ENCODE data around the gene BCAP31. TPM values are rescaled to one million over a fixed set of nuclear protein-coding genes. Genes with fewer than 3 reads are reported as not detected.
"Not testable (repeated sequence)": the region's sequence is repeated elsewhere in the genome, so short reads cannot be mapped to it uniquely, and the experiment has no call there.

BCAP31 gene
- total RNA-seq, 2 experiments from 2014 or later, result 162 TPM

DNA sequence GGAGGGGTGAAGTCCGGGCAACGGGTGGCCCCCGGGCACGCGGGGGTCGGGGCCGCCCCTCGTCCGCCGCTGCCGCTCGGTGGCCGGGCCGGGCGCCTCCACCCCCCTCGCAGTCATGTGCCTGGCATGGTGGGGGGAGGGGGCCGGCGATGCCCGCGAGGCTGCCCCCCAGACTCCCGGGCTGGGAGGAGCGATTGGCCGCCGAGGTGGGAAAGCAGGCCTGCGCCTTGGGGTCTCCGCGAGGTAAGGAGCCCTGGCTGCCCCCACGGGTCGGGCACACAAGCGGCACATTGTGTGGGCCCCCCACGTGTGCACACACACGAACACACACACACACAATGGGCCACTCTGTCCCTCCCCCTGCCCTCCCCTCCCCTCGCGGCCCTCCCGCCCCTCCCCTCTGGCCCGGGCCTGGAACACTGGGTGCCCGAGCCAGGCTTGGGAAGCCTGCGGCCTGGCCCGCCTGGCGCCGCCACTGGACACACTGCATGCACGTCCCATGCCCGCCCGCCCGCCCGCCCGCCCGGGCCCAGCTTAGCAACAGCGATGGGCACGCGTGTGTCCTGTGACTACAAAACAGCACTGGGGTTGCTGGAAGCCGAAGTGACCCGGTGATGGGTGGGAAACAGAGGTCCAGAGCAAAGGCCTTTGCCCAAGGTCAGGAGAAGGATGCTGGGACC lies 35.1 kb downstream of the BCAP31 start:
- Mint-ChIP-seq H3K36me3 (ENCODE audit: low read depth) (no peaks in the 10 kb centered on the region), H3K27ac (no peak overlapping the region), H3K4me3 (no peak overlapping the region), H3K4me1 (no peaks in the 10 kb centered on the region), H3K9me3 (no peaks in the 10 kb centered on the region), H3K27me3 (peaks cover 6% of the 10 kb centered on the region)
- DNase-seq, result no peak
- ChIA-PET POLR2A (no interaction called here), CTCF (no interaction called here)

DNA sequence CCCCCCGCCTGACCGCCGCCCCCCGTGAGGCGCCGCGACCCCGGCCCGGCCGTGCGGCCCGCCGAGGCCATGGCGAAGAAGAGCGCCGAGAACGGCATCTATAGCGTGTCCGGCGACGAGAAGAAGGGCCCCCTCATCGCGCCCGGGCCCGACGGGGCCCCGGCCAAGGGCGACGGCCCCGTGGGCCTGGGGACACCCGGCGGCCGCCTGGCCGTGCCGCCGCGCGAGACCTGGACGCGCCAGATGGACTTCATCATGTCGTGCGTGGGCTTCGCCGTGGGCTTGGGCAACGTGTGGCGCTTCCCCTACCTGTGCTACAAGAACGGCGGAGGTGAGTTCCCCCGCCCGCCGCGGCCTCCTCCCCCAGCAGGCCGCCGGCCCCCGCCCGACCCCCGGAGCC lies 35.7 kb downstream of the BCAP31 start:
- Mint-ChIP-seq H3K27ac (no peak overlapping the region), H3K9me3 (no peaks in the 10 kb centered on the region), H3K36me3 (ENCODE audit: low read depth) (no peaks in the 10 kb centered on the region), H3K27me3 (peaks cover 9% of the 10 kb centered on the region), H3K4me1 (no peaks in the 10 kb centered on the region), H3K4me3 (no peak overlapping the region)
- CTCF ChIA-PET, result no interaction called here
- POLR2A ChIA-PET, result no interaction called here
- no peak for DNase-seq

DNA sequence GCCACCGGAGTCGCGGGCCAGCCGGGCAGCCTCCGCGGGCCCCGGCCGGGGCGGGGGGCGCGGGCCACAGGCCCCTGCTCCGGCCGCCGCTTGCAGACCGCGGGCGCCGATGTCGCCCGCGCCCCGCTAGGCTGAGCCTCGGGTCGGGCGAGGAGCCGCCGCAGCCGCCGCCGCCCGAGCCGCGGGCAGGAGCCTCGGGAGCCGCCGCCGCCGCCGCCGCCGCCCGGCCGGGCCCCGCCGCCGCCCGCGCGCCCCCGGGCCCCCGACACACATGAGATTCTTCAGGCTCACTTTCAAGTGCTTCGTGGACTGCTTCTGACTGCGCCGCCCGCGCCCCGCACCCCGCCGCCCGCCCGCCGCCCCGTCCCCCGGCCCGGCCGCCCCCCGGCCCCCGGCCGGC lies 36.1 kb downstream of the BCAP31 start:
- ChIA-PET POLR2A (no interaction called here), CTCF (no interaction called here)

DNA sequence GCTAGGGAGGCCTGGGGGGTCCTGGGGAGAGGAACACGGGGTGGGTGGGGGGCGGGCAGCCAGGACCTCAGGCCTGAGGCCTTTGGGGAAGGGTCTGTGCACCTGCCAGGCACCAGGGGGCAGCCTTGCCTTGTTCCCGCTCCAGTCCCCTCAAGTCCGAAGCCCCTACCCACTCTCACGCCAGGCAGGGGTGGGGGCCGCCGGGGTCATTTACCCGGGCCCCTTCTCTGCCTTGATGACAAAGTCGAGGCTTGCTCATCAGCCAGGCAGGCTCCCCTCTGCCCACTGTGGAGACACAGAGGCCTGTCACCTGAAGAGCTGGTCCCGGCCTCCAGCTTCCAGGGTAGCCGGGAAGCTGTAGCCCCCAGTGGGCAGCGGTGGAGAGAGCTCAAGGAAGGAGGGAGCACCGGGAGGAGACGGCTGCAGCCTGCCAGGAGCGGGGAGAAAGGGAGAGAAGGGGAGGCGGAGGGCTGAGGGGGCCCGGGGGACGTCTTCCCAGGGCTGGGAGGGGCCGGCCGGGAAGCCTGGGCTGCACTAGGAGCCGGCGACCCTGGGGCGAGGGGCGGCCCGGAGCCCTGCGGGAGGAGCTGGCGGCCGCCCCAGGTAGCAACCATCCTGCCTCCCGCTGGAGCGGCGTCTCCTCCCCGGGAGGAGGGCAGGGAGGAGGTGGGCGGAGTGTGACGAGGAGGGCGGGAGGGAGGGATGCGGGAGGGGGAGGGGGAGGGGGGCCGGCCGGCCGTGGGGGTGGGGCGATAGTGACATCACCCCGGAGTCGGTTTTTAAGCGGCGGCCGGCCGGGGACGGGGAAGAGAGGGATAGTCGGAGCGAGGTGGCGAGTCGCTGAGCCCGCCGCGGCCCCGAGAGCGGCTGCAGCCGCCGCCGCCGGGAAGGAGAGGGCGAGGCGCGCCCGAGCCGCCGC lies 36.8 kb downstream of the BCAP31 start, which contains the start of gene SLC6A8:
Gene SLC6A8 (plus strand): TSS at position 806 of the 919 bp plus-strand sequence. CDS start 649 bp downstream, outside the sequence.
- Mint-ChIP-seq H3K4me3 (peak within 1 kb of the TSS; percentile 58), H3K27me3 (peaks cover 9% of the 10 kb centered on the region), H3K9me3 (no peaks in the 10 kb centered on the region), H3K4me1 (no peaks in the 10 kb centered on the region), H3K36me3 (ENCODE audit: low read depth) (no peaks in the 10 kb centered on the region), H3K27ac (no peak within 1 kb of the TSS)
- ChIA-PET CTCF (interaction anchor here (1.0 kb wide), 1 partner anchor 18 kb away, joined by 4 read pairs; no protein-coding TSS in a partner anchor), POLR2A (no interaction called here)
- peak; percentile 39 for DNase-seq

More for the DNA sequence above, 36.1 kb downstream of the BCAP31 start:
- Mint-ChIP-seq H3K4me3 (no peak overlapping the region), H3K27ac (no peak overlapping the region), H3K27me3 (peaks cover 9% of the 10 kb centered on the region), H3K4me1 (no peaks in the 10 kb centered on the region), H3K9me3 (no peaks in the 10 kb centered on the region), H3K36me3 (ENCODE audit: low read depth) (no peaks in the 10 kb centered on the region)
- no peak for DNase-seq

DNA sequence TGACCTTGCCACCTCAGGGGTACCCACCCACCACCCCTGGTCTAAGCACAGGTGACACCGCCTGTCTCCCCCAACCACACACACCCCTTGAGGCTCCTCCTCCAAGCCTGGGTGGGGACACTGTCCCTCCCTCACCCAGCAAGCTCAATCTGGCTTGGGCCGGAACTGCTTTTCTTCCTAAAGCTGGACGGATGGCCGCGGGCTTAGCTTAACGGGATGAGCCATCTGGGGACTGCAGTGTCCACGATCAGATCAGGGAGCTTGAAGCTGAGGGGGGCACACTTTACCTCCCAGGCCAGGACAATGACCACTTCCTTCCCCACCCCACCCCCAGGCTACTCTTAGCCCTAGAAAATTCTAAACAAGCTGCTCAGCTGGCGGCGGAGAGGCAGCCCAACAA lies 37.5 kb downstream of the BCAP31 start:
- Mint-ChIP-seq H3K9me3 (no peaks in the 10 kb centered on the region), H3K27me3 (peaks cover 9% of the 10 kb centered on the region), H3K27ac (no peak overlapping the region), H3K4me1 (no peaks in the 10 kb centered on the region), H3K36me3 (ENCODE audit: low read depth) (no peaks in the 10 kb centered on the region), H3K4me3 (no peak overlapping the region)
- ChIA-PET CTCF (interaction anchor here (1.0 kb wide), 1 partner anchor 18 kb away, joined by 4 read pairs; no protein-coding TSS in a partner anchor), POLR2A (no interaction called here)
- no peak for DNase-seq

DNA sequence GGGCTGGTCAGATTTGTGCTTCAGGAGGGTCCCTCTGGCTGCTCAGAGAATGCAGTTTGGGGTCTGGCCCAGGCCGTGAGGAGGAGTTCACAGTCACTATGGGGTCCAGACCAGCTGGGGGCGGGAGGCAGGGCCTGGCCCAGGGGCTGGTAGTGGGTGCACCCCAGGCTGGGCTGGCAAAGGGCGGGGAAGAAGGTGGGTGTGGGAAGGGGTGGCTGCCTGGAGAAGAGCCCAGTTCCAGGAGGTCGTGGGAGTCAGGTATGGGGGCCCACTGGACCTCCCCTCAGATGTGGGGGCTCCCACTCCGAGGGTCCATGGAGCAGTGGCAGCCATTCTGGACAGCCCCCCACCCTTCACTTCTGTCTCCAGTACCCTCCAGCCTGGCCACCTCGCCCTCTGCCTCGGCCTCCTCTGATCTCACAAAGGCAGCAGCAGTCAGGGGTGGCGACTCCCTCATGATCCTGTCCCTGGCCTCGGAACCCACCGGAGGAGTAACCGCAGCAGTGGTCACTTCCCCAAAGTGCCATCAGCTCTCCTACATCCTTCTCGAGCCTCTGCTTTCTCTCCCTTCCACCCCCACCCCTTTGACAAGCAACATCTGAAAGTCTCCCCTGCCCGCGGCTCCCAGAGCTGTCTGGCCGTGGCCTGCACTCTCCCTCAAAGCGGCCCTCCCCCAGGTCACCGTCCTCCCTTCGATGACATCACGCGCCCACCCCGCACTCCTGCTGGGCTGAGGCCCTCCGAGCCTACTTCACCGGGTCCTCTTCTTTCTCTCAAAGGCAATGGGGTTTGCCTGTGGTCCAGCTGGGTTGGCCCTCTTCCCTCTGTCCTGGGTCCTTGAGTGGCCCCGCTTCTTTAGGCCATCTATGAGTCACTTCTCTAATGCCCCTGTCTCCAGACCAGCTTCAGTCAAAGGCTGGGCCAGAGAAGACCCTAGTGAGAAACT lies 38.2 kb downstream of the BCAP31 start:
- Mint-ChIP-seq H3K9me3 (no peaks in the 10 kb centered on the region), H3K36me3 (ENCODE audit: low read depth) (no peaks in the 10 kb centered on the region), H3K27me3 (peaks cover 9% of the 10 kb centered on the region), H3K4me1 (no peaks in the 10 kb centered on the region), H3K27ac (no peak overlapping the region), H3K4me3 (no peak overlapping the region)
- no peak for DNase-seq
- POLR2A ChIA-PET, result no interaction called here
- CTCF ChIA-PET, result interaction anchor here (0.6 kb wide), 1 partner anchor 31 kb away, joined by 3 read pairs; no protein-coding TSS in a partner anchor

DNA sequence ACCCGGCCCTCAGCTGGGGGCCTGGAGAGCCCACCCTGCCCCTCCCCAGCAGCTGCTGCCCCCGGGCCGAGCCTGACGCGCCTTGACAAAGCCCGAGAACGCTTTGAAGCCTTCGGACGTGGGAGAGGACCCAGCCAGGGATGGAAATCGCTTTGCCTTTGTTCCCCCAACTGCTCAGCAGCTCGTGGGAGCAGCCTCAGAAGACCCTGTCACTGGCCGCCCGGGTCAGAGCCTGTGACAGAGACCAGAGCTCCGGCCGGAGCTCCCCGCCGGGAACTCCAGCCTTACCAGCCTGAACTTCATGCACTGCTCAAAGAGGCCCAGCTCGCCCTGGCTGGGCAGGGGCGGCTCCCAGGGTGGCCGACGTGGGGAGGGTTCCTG lies 39.0 kb downstream of the BCAP31 start:
- H3K27ac Mint-ChIP-seq, result no peak overlapping the region
- no peak for DNase-seq
- no peaks in the 10 kb centered on the region for H3K36me3 Mint-ChIP-seq (ENCODE audit: low read depth)
- no peaks in the 10 kb centered on the region for H3K9me3 Mint-ChIP-seq
- H3K4me1 Mint-ChIP-seq, result no peaks in the 10 kb centered on the region
- H3K4me3 Mint-ChIP-seq, result no peak overlapping the region
- ChIA-PET POLR2A (no interaction called here), CTCF (interaction anchor here (0.6 to 0.9 kb wide), 2 partner anchors 18 to 32 kb away, joined by 3 to 5 read pairs; no protein-coding TSS in a partner anchor)
- peaks cover 11% of the 10 kb centered on the region for H3K27me3 Mint-ChIP-seq

DNA sequence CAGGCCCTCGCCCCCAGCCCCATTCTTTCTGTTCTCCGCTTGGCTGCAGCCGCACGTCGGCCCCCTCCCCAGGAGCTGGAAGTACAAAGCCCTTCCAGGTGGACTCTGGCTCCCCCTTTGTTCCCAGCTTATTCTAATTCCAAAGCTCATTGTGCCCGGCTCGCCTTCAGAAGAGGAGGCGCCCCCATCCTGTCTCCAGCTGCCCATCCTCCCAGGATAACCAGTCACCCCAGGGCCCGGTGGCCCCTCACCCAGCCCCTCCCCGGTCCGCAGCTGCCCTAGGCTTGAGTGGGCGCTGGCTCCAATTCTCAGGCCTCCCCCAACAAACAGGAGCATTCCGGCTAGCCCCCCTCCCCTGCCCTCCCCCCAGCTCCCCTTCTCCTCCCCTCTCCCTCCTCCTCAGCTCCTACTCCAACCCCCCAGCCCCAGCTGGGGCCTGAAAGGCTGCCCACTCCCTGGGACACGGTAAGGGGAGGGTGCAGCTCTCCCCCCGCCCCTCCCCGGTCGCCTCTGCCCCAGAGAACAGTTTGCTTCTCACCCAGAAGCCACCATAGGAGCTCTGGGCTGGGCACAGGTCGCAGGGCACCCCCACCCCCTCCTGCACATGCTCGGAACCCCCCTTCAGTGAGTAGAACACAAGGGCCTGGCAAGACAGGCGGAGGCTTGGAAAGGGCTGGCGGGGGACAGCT lies 39.6 kb downstream of the BCAP31 start:
- ChIA-PET POLR2A (no interaction called here), CTCF (interaction anchor here (0.9 to 1.1 kb wide), 2 partner anchors 18 to 24 kb away, joined by 4 to 5 read pairs; no protein-coding TSS in a partner anchor)
- Mint-ChIP-seq H3K4me3 (no peak overlapping the region), H3K27me3 (peaks cover 14% of the 10 kb centered on the region), H3K36me3 (ENCODE audit: low read depth) (no peaks in the 10 kb centered on the region), H3K4me1 (no peaks in the 10 kb centered on the region), H3K9me3 (no peaks in the 10 kb centered on the region), H3K27ac (no peak overlapping the region)
- no peak for DNase-seq

DNA sequence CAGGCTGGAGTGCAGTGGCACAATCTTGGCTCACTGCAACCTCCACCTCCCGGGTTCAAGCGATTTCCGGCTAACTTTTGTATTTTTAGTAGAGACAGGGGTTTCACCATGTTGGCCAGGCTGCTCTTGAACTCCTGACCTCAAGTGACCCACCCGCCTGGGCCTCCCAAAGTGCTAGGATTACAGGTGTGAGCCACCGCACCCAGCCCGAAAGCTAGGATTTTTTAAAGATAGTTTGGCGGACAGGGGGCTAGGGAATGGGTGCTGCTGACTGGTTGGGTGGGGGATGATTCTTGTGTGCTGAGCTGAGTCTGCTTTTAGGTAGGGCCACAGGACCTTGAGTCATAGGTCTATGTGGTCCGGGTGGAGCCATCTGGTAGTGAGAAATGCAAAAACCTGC lies 40.7 kb downstream of the BCAP31 start:
- H3K9me3 Mint-ChIP-seq; H3K4me3 Mint-ChIP-seq; H3K4me1 Mint-ChIP-seq; H3K36me3 Mint-ChIP-seq (ENCODE audit: low read depth); POLR2A ChIA-PET; DNase-seq; H3K27ac Mint-ChIP-seq: not testable (repeated sequence)
- CTCF ChIA-PET, result interaction anchor here (1.1 kb wide), 1 partner anchor 25 kb away, joined by 4 read pairs; no protein-coding TSS in a partner anchor
- H3K27me3 Mint-ChIP-seq, result peaks cover 14% of the 10 kb centered on the region

DNA sequence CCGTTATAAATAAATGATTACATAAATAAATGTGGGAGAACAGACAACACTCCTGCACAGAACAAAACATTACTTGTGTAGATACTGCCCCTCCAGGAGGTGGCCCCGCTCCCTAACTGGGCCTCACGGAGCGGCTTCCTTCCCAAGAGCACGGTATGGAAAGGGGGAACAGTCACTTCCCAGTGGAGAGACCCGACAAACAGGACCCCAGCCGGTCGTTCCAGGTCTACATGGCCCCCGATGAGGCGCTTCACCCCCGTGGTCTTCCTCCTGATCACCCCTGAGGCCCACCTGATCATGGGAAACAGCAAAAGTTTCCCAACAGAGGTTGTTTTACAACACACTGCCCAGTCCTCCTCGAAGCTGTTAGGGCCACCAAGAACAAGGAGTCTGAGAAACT lies 43.0 kb downstream of the BCAP31 start:
- ChIA-PET CTCF (no interaction called here), POLR2A (no interaction called here)
- Mint-ChIP-seq H3K4me3 (no peak overlapping the region), H3K27me3 (peaks cover 10% of the 10 kb centered on the region), H3K9me3 (no peaks in the 10 kb centered on the region), H3K27ac (no peak overlapping the region), H3K36me3 (ENCODE audit: low read depth) (no peaks in the 10 kb centered on the region), H3K4me1 (no peaks in the 10 kb centered on the region)
- no peak for DNase-seq

DNA sequence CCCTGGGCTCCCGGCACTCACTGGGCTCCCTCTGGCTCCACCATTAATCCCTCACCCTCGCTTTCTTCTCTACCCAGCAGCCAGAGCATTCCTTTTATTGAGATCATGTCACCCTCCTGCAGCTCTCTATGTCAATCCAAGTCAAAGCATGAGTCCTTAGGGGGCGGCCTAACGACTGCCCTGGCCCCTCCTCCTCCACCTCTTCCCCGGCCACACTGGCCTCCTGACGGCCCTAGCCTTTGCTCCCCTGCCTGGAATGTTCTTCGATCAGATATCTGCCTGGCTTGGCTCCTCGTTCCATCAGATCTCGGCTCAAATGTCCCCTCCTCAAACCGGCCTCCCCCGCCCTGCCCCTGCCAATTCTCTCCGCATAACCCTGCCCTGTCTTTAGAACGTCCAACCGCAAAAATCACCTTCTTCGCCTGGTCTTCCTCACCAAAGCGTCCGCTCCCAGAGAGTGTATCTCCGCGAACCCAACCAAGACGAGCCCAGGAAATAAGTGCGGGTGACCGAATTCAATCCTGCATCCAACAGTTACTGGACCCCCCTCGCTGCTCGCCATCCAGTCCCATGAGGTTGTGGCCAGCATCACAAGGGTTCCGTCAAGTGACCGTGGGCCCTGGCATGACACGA lies 49.9 kb downstream of the BCAP31 start:
- POLR2A ChIA-PET, result no interaction called here
- Mint-ChIP-seq H3K27me3 (peaks cover 24% of the 10 kb centered on the region), H3K4me3 (no peak overlapping the region), H3K4me1 (no peaks in the 10 kb centered on the region), H3K27ac (no peak overlapping the region), H3K36me3 (ENCODE audit: low read depth) (no peaks in the 10 kb centered on the region), H3K9me3 (no peaks in the 10 kb centered on the region)
- CTCF ChIA-PET, result interaction anchor here (1.3 kb wide), 1 partner anchor 65 kb away, joined by 3 read pairs; no protein-coding TSS in a partner anchor
- DNase-seq, result no peak
